GM21423 (cell line): ENCODE results near the gene PNPLA5.

ENCODE experiments used
- ATAC-seq: cut with Tn5 transposase; IDR thresholded peaks from one replicate; pipeline ENCODE4 v1.9.1; 2021; ENCODE audit warnings: mild to moderate bottlenecking, moderate library complexity; ENCODE audit not compliant: unreplicated experiment

Gene PNPLA5

GRCh38 chr22:43901976-43902643, 10.3 kb upstream of the PNPLA5 start:
- no peak for ATAC-seq

- ATAC-seq, result no peak
Measured at GRCh38 chr22:43900206-43900605, 8.4 kb upstream of the PNPLA5 start.

- no peak for ATAC-seq
Measured at GRCh38 chr22:43897751-43898261, 6.0 kb upstream of the PNPLA5 start.

GRCh38 chr22:43895986-43896645, 4.3 kb upstream of the PNPLA5 start:
- ATAC-seq, result no peak

- ATAC-seq, result no peak
Measured at GRCh38 chr22:43894122-43894521, 2.3 kb upstream of the PNPLA5 start.

- no peak for ATAC-seq
Measured at GRCh38 chr22:43893266-43893665, 1.5 kb upstream of the PNPLA5 start.

- no peak for ATAC-seq
Measured at GRCh38 chr22:43892183-43892894, 526 bp upstream of the PNPLA5 start.

GRCh38 chr22:43890901-43891331, 897 bp downstream of the PNPLA5 start:
- no peak for ATAC-seq

- no peak for ATAC-seq
Measured at GRCh38 chr22:43889860-43890253, 2.0 kb downstream of the PNPLA5 start.

- no peak for ATAC-seq
Measured at GRCh38 chr22:43889201-43889859, 2.5 kb downstream of the PNPLA5 start.

- ATAC-seq, result no peak
Measured at GRCh38 chr22:43888740-43889139, 3.1 kb downstream of the PNPLA5 start.

- no peak for ATAC-seq
Measured at GRCh38 chr22:43887391-43887790, 4.4 kb downstream of the PNPLA5 start.

GRCh38 chr22:43886231-43886630, 5.6 kb downstream of the PNPLA5 start:
- no peak for ATAC-seq

- ATAC-seq, result no peak
Measured at GRCh38 chr22:43885786-43886185, 6.0 kb downstream of the PNPLA5 start.

- no peak for ATAC-seq
Measured at GRCh38 chr22:43885319-43885671, 6.5 kb downstream of the PNPLA5 start.

GRCh38 chr22:43884600-43885318, 7.1 kb downstream of the PNPLA5 start:
- peak; percentile 85 for ATAC-seq

GRCh38 chr22:43883719-43884415, 7.9 kb downstream of the PNPLA5 start:
- no peak for ATAC-seq

- no peak for ATAC-seq
Measured at GRCh38 chr22:43883012-43883661, 8.7 kb downstream of the PNPLA5 start.

GRCh38 chr22:43882122-43882767, 9.6 kb downstream of the PNPLA5 start:
- no peak for ATAC-seq
